ENCODE data around the gene COL23A1.
A peak's percentile ranks its signal among the peaks of the same experiment; 100 is the strongest.

Gene COL23A1

GRCh38 chr5:178202541-178202940 lies 387.7 kb downstream of the COL23A1 start (continued):
- TF ChIP-seq, protein P1, sequence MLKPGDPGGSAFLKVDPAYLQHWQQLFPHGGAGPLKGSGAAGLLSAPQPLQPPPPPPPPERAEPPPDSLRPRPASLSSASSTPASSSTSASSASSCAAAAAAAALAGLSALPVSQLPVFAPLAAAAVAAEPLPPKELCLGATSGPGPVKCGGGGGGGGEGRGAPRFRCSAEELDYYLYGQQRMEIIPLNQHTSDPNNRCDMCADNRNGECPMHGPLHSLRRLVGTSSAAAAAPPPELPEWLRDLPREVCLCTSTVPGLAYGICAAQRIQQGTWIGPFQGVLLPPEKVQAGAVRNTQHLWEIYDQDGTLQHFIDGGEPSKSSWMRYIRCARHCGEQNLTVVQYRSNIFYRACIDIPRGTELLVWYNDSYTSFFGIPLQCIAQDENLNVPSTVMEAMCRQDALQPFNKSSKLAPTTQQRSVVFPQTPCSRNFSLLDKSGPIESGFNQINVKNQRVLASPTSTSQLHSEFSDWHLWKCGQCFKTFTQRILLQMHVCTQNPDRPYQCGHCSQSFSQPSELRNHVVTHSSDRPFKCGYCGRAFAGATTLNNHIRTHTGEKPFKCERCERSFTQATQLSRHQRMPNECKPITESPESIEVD (tag by site-specific recombination; IDR thresholded peaks at IDR 0.05), result no peak

- ChIA-PET POLR2A (no interaction called here), CTCF (interaction anchor here (0.6 to 1.9 kb wide), 2 partner anchors 26 to 126 kb away, joined by 3 to 5 read pairs; no protein-coding TSS in a partner anchor)
- Histone ChIP-seq H3K4me3 (ENCODE audit: low read depth, low read length) (no peak overlapping the region), H3K4me1 (ENCODE audit: control insufficient read depth, insufficient read depth, low read length) (peaks cover under 1% of the 10 kb centered on the region; the same call in 1 of the 2 replicates), H3K36me3 (ENCODE audit: control insufficient read depth in 2 of 2, insufficient read depth in 1 of 2, low read length in 2 of 2) (peaks cover 6 to 17% of the 10 kb centered on the region in 2 experiments; a peak in 2 of 3 replicates), H3K27ac (ENCODE audit: extremely low read depth, low read depth, low read length) (no peak overlapping the region), H3K9me3 (ENCODE audit: control insufficient read depth, insufficient read depth, low read depth, low read length) (no peaks in the 10 kb centered on the region)
- TF ChIP-seq ZNF600 (tag by site-specific recombination; IDR thresholded peaks at IDR 0.05), result peak; percentile 73
- no peak for TF ChIP-seq ZNF626 (tag by site-specific recombination; IDR thresholded peaks at IDR 0.05)
Measured at GRCh38 chr5:178201927-178202235, 388.3 kb downstream of the COL23A1 start.

GRCh38 chr5:178201221-178201926 lies 388.8 kb downstream of the COL23A1 start:
- no peak overlapping the region for H3K4me3 ChIP-seq (ENCODE audit: low read depth, low read length)
- peak; percentile 83 for TF ChIP-seq REST (tag by site-specific recombination; IDR thresholded peaks at IDR 0.05)
- no peak for TF ChIP-seq GLIS2 (tag by site-specific recombination; IDR thresholded peaks at IDR 0.05)
- ChIA-PET POLR2A (interaction anchor here (1.2 kb wide), 1 partner anchor 48 kb away, joined by 4 read pairs; the partner anchor contains the start of gene NHP2), CTCF (interaction anchor here (0.6 to 1.9 kb wide), 2 partner anchors 25 to 126 kb away, joined by 3 to 5 read pairs; no protein-coding TSS in a partner anchor)
- H3K9me3 ChIP-seq (ENCODE audit: control insufficient read depth, insufficient read depth, low read depth, low read length), result no peaks in the 10 kb centered on the region
- H3K4me1 ChIP-seq (ENCODE audit: control insufficient read depth, insufficient read depth, low read length), result no peaks in the 10 kb centered on the region
- peaks cover 6 to 12% of the 10 kb centered on the region in 2 experiments; a peak in 2 of 3 replicates for H3K36me3 ChIP-seq (ENCODE audit: control insufficient read depth in 2 of 2, insufficient read depth in 1 of 2, low read length in 2 of 2)
- H3K27ac ChIP-seq (ENCODE audit: extremely low read depth, low read depth, low read length), result no peak overlapping the region

- CTCF ChIA-PET, result no interaction called here
- no peaks in the 10 kb centered on the region for H3K36me3 ChIP-seq (ENCODE audit: control insufficient read depth in 2 of 2, insufficient read depth in 1 of 2, low read length in 2 of 2)
- H3K9me3 ChIP-seq (ENCODE audit: control insufficient read depth, insufficient read depth, low read depth, low read length), result no peaks in the 10 kb centered on the region
- POLR2A ChIA-PET, result interaction anchor here (1.1 kb wide), 1 partner anchor 84 kb away, joined by 4 read pairs; no protein-coding TSS in a partner anchor
- H3K4me3 ChIP-seq (ENCODE audit: low read depth, low read length), result no peak overlapping the region
- H3K4me1 ChIP-seq (ENCODE audit: control insufficient read depth, insufficient read depth, low read length), result no peaks in the 10 kb centered on the region
- TF ChIP-seq ZNF169 (tag by site-specific recombination; IDR thresholded peaks at IDR 0.05), result no peak
- peak; percentile 73 for TF ChIP-seq PRDM1 (tag by site-specific recombination; IDR thresholded peaks at IDR 0.05)
- peak; percentile 68 for TF ChIP-seq REST (tag by site-specific recombination; IDR thresholded peaks at IDR 0.05)
- TF ChIP-seq ZIC2 (tag by site-specific recombination; IDR thresholded peaks at IDR 0.05), result peak; percentile 50
- H3K27ac ChIP-seq (ENCODE audit: extremely low read depth, low read depth, low read length), result no peak overlapping the region
Measured at GRCh38 chr5:178199581-178200434, 390.4 kb downstream of the COL23A1 start.

All from HEK293 (cell line).